ENCODE results near the gene PIP4K2B.
A peak's percentile ranks its signal among the peaks of the same experiment; 100 is the strongest.

Gene PIP4K2B

GRCh38 chr17:38743556-38744171 lies 55.7 kb downstream of the PIP4K2B start:
- DNase-seq = no peak

- no peak for DNase-seq
Observed at GRCh38 chr17:38742411-38743308, 56.7 kb downstream of the PIP4K2B start.

GRCh38 chr17:38741921-38742410 lies 57.4 kb downstream of the PIP4K2B start:
- DNase-seq = no peak

- no peak for DNase-seq
Observed at GRCh38 chr17:38741461-38741860, 57.9 kb downstream of the PIP4K2B start.

- no peak for DNase-seq
Observed at GRCh38 chr17:38740806-38741205, 58.5 kb downstream of the PIP4K2B start.

GRCh38 chr17:38740044-38740443 lies 59.3 kb downstream of the PIP4K2B start:
- DNase-seq = no peak

GRCh38 chr17:38739305-38739704 lies 60.1 kb downstream of the PIP4K2B start:
- no peak for DNase-seq

GRCh38 chr17:38738686-38739085 lies 60.7 kb downstream of the PIP4K2B start:
- DNase-seq = no peak

- no peak for DNase-seq
Observed at GRCh38 chr17:38738007-38738662, 61.2 kb downstream of the PIP4K2B start.

- DNase-seq = peak in 1 of 2 experiments; percentile 29
Observed at GRCh38 chr17:38735161-38735997, 64.0 kb downstream of the PIP4K2B start.

GRCh38 chr17:38733982-38734973 lies 65.1 kb downstream of the PIP4K2B start:
- no peak for DNase-seq

- no peak for DNase-seq
Observed at GRCh38 chr17:38733282-38733981, 65.9 kb downstream of the PIP4K2B start.

- no peak for DNase-seq
Observed at GRCh38 chr17:38732376-38733281, 66.7 kb downstream of the PIP4K2B start.

GRCh38 chr17:38731526-38732294 lies 67.6 kb downstream of the PIP4K2B start:
- peak; percentile 15 to 42 for DNase-seq

- peak; percentile 43 to 54 for DNase-seq
Observed at GRCh38 chr17:38730526-38731379, 68.6 kb downstream of the PIP4K2B start.

- peak; percentile 85 to 86 for DNase-seq
Observed at GRCh38 chr17:38729886-38730525, 69.3 kb downstream of the PIP4K2B start, which contains the start of gene CISD3. TSS of gene CISD3 (plus strand) at chr17:38730341. CDS start at chr17:38730359, 18 bp downstream.

- no peak for DNase-seq
Observed at GRCh38 chr17:38729368-38729885, 69.9 kb downstream of the PIP4K2B start.
